Measurements from ENCODE around the gene CTSV.
"Not testable (repeated sequence)": the region's sequence is repeated elsewhere in the genome, so short reads cannot be mapped to it uniquely, and the experiment has no call there.

CTSV gene

DNA sequence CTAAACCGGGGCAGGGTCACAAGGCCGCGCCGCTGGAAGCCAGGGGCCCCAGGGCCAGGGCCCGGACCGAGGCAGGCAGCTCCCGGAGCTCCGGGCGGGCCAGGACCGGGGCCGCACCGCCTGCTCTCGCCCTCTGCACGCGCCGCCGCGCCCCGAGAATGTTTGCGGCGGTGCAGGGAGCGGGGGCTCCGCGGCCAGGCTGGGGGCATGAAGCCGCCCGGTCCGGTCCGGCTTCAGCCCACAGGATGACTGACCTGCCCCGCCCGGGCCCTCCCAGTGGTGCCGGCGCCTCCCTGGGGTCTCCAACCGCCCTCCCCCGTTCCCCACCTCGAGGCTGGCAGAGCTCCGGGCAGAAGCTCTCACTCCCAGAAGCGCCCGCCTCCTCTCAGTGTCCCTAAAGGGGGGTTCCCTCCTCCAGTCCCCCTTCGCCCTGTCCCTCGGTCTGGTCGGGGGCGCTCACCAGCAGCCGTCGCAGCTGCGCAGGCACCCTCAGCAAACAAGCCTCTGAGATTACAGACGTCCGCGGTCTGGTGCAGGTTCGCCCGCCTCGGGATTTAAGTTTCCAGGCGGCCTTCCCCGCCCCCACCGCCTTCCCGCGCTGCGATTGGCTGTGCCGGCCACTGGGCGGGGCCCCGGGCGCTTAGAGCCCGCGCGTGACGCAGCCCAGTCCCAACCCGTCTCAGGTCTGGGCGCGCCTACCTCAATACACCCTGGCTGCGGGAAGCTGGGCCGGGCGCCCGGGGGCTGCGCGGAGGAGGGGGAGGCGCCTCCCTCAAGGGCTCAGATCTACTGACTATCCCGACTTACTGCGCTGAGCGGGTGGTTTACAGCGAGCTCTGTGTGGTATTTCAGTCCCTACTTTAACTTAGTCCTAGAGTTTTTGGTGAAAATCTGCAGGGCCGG lies at the start of gene CTSV:
CTSV (minus strand) TSS at position 532 of the 903 bp plus-strand sequence. CDS start 1,099 bp downstream, outside the sequence.
- DNase-seq: peak; percentile 90

DNA sequence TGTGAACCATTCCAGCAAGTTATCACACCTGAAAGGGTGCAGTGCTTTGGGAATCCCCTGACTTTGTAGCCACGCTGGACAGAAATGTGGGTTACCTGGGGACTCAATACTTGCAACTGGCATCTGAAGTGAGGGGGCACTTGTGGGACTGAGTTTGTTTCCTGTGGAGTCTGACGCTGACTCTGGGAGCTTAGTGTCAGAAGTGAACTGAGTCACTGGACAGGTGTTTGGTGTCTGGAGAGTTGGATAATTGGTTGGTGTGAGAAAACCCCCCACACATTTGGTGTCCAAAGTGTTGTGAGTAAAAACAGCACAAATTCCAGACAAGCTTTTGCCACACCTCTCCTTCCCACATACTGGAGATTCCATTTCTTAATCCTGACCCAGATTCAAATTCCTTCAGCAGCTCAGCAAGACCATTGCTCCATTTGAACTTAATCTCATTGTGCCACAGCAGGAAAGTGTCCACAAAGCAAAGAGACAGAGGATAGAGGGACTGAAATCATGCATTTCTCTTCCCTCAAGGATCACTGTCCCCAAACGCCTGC lies 48.8 kb upstream of the CTSV start:
- DNase-seq: not testable (repeated sequence)

DNA sequence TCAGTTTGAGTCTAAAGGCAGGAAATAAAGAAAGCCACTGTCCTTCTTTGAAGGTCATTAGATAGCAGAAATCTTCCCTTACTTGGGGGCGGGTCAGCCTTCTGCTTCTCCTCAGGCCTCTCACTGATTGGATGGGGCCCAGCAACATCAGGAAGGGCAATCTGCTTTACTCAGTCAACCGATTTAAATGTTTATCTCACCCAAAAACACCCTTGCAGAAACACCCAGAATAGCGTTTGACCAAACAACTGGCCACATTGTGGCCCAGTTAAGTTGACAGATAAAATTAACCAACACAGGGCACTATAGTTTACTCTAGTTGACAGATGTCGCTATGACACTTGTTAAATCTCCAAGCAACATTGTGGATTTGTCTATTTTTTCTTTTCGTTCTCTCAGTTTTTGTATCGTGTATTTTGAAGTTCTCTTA lies 45.6 kb upstream of the CTSV start:
- DNase-seq: not testable (repeated sequence)

DNA sequence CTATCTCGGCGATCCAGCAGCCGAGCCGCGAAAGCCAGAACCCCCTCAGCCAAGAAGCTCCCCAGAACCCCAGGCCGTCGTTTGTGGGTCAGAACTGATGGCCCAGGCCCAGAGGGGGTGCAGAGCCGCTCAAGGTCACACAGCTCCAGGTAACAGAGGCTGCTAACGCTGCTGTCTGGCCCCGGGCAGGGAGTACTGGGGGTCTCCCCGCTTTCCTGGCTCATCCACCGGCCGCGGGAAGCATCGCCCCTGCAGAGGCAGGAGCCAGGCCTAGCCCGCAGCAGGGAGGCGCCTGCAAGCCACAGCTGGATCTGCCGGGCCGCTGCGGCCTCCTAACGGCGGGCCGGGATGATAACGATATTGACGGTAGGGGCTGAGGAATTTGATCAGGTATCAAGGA lies 39.4 kb upstream of the CTSV start:
- no peak for DNase-seq

DNA sequence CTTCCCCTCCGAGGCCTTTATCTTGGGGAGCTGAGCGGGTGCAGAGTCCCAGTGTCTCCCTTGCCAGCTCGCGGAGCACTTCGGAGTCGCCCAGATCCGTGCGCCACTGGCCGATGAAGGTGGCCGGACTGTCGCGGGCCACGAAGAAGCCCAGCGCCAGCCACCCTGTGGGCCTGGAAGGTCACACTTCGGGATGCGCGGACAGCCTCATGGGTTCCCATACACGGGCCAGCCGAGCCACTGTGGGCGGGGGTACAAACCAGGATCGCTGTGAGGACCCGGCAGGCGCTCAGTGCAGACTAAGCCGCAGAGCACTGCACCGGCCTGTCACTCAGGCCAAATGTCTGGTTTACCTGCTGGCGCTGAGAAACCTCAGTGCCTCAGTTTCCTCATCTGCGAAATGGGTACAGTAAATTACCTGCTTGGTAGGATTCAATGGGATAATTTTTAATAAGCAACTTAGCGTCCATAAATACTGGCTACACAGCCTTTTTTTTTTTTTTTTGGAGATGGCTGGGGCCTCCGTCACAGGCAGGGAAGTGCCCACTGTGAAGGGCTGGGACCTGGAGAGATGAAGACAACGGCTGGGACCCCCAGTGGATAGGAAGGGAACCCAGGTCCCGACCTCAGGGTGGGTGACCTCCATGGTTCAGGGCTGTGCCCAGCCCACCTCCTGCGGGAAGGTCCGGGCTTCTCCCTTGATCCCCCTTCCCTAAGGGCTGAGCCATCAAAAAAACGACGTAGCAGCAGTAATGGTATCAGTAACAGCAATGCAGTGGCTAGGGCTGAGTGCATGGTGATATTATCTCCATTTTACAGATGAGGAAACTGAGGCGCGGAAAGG lies 38.7 kb upstream of the CTSV start:
- no peak for DNase-seq

DNA sequence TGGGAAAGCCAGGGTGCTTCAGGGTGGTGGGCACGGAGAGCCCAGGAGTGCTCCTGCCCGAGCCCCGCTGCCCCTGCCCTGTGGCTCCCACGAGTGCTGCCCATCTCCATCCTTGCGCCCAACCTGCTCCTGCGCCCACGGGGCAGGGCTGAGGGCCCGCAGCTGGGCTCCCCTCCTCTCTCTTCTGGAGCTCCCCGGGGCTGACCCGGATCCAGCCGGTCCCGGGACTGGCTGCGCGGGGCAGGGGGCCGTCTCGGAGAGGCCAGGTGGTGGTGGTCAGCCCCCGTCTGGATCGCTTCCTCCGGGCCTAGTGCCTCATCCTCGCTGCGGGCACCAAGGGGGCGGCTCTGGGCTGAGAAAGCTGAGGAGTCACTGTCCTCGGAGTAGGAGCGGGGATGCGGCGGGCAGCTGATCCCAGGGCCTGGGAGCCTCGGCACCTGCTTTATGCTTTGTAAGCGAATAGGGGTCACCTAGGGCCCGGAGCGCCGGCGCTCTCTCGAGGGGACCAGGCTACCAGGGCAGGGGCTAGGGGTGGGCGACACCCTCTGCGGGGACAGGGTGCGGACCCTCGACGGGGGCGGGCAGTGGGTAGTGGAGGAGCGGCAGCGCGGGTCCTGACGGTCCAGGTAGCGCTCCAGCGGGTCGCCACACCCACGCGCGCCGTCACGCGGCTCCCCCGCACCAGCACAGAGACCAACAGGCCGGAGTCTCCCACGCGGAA lies 37.9 kb upstream of the CTSV start:
- not testable (repeated sequence) for DNase-seq

DNA sequence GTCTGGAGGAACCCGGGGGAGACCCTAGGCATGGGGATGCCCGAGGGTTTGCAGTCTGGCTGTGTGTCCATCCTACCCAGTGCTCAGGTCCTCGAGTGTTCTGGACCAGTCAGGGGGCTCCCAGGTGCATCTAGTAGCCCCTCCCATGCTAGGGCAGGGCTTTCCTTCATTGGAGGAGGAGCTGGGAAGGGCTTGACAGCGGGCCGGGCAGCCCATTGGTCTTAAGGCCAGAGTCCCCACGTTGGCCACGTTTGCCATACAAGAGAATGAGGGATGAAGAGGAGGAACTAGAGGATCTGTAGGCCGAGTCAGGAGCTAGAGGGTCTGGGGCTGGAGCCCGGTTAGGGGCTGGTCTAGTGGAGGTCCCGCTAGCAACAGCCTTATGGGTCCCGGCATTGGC lies 37.3 kb upstream of the CTSV start:
- DNase-seq: no peak

DNA sequence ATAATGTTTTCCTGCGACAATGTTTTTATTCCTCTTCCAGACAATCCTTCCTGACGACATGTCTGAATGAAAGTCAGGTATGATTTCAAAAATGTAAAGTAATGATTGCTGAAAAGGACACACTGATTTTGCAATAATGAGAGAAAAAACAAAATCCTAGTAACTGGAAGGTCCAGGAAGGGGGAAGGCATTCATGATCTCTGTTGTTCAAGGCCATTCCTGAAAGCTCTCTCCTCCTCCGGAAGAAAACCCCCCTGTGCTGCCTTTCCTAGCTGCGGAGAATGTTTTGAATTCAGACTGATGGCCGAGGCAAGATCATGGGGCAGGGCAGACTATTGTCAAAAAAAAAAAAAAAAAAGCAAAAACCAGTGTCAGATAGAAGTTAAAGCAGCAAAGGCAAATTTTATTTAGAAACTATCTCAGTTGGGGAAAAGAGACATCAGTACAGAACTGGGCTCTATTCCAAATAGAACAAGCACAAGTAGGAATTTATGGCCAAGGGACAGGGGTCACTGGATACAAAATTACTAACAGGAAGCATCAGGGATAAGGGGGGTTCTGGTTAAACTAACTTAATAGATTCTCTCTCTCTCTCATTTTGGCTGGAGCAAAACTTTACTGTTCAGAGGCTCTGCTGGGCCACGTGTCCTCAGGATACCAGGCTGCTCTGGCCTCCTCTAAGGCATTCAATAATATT lies 36.5 kb upstream of the CTSV start:
- DNase-seq: no peak

DNA sequence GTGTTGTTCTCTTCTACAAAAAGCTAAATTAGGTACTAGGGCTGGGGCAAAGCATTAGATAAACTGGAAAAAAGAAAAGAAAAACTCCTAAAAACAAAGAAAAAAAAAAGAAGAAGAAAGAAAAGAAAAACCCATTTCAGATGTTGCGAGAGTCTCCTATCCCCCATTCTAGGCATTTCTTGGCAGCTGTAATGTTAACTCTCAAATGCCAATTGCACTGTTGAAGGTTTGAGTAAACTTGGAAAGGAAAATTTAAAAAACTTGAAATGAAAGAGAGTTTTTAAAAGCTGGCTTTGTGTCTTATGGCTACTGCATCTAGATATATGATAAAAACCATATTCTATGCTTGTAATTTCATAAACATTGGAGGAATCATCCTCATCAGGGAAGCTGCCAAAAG lies 34.6 kb upstream of the CTSV start:
- DNase-seq: no peak

DNA sequence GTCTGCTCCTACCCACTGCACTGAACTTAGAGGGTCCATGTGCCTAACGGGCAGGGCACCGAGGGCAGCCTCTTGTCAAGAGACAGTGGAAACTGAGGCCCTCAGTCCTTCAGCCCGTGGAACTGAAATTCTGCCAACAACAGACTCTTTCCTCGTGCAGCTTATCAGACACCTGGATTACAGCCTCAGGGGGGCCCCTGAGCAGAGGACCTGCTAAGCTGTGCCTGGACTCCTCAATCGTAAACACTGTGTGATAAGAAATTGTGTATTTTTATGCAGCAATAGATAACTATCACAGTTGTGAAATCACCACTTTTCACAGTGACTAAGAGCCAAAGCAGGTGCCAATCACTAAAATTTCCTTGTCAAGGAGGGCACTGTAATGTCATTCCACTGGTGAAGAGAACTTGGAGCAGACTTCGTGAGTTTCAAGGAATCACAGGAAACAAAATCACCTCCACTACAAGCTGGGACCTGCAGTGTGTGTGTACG lies 33.4 kb upstream of the CTSV start:
- DNase-seq: no peak

DNA sequence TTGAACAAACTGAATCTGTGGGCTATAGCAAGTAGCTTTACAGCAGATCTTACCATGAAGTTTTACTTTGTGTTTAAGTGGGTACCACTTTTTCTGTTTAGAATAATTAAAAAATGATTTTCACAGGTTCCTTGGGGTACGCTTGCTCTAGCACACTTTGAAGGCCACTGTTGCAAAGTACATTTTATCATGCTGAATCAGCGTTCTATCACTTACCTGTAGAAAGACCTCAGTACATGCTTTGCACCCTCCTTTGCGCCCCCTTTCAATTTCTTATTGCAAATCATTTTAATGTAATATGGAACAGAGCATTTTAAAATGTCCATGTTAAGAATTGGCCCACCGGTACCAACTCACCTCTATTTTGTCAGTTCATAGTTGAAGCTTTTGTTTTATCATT lies 31.4 kb upstream of the CTSV start:
- DNase-seq: not testable (repeated sequence)

DNA sequence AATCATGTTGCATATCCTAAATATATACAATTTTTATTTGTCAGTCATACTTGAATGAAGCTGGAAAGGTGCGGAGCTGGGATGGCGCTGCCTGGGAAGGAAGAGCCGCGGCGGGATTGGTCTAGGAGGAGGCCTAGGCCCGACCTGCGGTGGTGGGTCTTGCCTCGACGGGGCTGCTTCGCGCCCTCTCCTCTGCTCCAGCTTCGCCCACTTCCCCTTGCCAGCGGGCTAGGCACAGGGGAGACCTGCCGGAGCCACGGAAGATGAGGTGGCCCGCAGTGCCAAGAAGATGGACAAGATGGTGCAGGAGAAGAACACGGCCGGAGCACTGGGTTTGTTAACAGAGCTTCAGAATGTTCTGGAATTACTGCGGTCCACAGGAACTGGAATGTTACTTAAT lies 28.5 kb upstream of the CTSV start:
- no peak for DNase-seq

DNA sequence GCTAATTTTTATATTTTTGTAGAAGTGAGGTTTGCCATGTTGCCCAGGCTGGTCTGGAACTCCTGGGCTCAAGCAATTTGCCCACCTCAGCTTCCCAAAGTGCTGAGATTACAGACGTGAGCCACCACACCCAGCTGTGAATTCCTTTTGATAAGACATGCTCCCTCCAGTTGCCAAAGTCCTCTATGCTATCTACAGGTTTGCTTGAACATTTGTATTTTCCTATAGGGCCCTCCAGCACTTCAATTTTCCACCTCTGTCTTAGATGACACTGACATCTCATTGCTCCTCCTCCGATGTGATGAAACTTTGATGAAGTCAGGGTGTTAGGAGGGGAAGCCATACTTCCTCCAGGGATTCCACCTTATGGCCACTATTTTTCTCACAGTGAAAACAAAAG lies 25.2 kb upstream of the CTSV start:
- DNase-seq: no peak

DNA sequence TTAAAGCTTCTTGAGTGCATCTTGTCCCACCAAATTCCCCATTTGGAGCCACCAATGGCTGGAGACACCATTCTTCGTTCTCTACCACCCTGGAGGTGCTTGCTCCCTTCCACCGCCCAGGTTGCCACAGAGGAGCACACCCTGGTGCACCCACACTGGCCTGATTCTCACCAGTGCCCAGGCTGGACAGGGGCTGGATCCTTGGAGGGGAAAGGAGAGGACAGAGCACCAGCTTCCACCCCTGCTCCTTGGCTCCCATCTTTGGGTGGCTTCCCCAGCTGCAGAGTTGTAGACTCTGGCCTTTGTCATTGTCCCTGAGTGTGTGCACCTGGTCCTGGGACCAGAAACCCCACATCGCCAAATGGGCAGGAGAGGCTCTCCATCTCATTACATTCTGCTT lies 21.9 kb upstream of the CTSV start:
- no peak for DNase-seq

DNA sequence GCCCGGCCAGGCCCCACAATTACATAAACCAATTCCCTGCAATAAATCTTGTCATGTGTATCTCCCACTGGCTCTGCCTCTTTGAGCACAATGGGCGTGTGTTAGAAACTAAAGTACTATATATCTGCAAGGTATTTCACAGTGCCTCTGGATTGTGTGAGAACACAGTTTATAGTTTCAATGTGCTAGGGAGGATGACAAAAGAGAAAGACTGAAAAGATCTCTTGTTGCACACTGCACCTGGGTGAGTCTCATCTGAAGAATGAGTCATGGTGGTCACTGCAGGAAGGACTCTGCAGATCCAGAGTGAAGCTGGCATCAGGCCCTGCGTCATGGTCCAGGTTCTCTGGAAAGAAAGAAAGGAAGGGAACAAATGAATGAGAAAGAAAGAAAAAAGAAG lies 20.7 kb upstream of the CTSV start:
- DNase-seq: no peak

DNA sequence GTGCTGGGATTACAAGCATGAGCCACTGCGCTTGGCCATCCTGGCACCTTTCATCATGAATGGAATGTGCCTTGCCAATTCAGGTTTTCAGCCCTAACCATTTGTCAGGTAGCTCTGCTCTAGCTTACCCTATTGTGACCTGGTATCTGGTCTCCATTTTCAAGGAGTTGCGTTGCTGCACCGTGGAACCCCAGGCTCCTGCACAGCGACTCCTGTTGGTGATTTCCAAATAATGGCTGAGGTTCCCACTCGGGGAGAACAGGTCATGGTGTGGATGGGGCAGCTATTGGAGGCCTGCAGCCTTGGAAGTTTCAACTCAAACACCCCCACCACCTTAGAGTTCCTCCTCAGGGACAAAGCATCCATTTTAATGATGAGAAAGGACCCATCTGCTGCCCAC lies 18.7 kb upstream of the CTSV start:
- DNase-seq: no peak

DNA sequence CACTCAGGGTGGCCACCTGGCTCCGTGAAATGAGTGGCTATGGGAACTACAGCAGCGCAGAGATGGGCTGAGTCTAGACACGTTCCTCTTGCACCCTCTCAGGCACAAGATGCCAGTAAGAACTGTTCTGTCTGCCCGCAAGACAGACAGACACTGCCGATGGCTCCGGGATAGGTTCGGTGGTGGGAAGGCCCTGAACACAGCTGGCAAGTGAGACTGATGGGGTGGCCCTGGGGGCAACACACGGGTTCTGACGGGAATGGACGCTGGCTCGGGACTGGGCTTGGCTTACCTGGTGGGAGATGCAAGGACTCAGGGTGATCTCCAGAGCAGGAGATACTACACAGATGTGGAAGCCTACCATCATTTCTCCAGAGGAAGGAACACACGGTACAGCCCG lies 16.9 kb upstream of the CTSV start:
- not testable (repeated sequence) for DNase-seq

DNA sequence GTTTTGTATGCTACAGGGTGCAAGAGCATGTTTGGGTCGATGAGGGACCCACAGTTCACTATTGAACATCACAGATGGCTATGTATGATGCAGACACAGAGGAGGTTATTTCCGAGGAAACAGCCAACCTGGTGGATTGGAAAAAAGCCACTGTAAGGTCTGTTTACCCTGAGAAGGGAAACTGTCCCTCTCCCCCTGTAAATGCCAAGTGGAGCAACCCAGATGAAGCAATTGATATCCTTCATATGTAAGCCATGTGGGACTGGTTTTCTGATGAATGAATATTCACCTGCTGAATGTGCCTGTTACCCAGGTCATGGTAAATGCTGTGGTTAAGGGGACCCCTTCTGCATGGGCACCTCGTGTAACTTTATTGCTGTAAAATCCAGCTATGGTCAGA lies 14.8 kb upstream of the CTSV start:
- DNase-seq: no peak

DNA sequence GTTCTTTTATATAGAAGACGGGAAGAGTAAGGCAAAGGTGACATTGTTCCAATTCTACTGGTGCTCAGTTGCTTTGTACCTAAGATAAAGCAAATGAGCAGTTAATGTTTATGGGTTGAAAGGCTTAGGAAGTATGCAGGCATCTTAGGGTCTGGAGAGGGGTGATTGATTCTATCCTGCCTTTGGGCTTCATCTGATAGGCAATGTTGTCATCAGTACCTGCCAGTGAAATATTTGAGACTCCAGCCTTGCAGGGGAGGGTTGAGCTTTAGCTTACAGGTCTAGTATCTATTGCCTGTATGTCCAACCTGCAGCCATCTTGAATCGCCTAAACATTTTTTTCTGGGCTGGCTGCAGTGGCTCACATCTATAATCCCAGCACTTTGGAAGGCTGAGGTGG lies 13.8 kb upstream of the CTSV start:
- no peak for DNase-seq

DNA sequence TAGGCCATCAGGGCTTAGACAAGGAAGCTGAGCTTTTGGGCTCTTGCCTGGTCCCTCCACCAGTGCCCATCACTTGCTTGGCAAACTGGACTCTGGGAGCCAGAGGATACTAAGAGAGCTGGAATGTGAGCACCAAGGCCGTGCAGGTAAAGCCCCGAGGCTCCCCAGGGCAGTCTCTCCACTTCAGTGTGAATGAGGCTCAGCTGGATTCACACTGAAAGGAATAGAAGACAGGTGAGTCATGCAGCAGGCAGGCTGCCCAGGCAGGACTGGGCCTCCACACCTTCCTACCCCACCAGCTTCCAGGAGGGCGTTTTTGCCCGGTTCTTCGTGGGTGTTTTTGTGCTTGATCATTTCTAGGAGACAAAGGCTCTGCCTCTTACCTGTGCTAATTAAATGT lies 7.3 kb upstream of the CTSV start:
- DNase-seq: peak; percentile 78

DNA sequence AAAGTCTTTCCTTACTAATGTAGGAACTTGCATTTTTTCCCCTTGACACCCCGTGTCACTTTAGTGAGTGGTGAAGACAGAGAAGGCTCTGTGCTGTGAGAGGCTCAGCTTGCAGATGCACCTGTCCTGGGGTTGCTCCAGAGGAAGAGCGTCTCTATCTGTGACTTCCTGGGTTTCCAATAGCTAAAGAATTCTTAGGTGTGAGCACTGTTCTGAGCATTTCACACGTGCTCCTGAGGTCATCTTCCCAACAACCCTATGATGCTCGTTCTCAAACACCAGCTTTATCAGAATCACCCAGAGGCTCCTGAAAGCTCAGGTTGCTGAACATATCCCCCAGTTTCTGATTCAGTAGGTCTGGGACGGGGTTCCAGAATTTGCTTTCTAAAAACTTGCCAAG lies 6.4 kb upstream of the CTSV start:
- DNase-seq: no peak

DNA sequence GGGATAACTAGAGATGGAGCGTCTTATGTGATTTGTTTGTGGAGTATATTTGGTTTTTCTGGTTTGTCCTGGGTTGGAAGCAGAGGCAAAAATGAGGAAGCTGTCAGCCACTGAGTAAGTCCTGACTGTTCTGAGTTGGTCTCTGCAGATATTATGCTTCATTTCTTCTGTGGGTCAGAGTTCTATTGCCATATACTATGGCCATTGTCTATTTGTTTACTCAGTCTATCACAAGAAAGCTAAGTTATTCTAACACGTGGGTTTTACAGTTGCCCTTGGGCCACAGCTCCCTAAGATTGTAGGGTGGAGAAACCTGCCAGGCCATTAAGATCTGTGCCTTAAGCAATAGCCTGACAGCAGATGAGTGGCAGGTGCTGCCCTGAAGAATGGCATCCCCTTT lies 3.0 kb upstream of the CTSV start:
- DNase-seq: no peak
